ENCODE data around the gene ATE1. TPM values are rescaled to one million over a fixed set of nuclear protein-coding genes. Genes with fewer than 3 reads are reported as not detected.

ATE1 gene
- total RNA-seq, 1 experiment from 2014 or later, result 40.4 TPM

DNA sequence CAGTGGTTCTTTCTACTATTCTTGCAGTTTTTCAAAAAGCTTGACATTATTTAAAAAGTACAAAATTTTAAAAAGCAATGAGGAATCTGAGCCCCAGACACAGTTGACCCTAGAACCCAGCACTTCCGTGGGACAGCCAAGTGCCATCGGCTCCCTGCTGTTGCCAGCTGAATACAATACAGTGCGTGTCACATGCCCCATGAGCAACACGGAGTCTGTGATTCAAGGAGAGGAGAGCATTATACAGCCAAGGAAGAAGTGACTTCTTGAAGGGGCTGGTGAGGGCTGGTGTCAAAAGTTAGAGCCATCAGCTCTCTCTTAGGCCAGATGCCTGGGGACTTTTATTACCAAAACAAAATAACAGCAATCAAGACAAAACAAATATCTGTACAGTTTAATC is 206.6 kb downstream of the ATE1 start:
- CTCF ChIA-PET, result no interaction called here
- H3K27me3 Mint-ChIP-seq (ENCODE audit: insufficient read depth, unreplicated experiment), result no peaks in the 10 kb centered on the region
- peaks cover 15% of the 10 kb centered on the region for H3K9me3 Mint-ChIP-seq (ENCODE audit: unreplicated experiment)
- POLR2A ChIA-PET, result interaction anchor here (0.7 kb wide), 1 partner anchor 642 kb away, joined by 3 read pairs; no protein-coding TSS in a partner anchor
- TF ChIP-seq, protein P1, sequence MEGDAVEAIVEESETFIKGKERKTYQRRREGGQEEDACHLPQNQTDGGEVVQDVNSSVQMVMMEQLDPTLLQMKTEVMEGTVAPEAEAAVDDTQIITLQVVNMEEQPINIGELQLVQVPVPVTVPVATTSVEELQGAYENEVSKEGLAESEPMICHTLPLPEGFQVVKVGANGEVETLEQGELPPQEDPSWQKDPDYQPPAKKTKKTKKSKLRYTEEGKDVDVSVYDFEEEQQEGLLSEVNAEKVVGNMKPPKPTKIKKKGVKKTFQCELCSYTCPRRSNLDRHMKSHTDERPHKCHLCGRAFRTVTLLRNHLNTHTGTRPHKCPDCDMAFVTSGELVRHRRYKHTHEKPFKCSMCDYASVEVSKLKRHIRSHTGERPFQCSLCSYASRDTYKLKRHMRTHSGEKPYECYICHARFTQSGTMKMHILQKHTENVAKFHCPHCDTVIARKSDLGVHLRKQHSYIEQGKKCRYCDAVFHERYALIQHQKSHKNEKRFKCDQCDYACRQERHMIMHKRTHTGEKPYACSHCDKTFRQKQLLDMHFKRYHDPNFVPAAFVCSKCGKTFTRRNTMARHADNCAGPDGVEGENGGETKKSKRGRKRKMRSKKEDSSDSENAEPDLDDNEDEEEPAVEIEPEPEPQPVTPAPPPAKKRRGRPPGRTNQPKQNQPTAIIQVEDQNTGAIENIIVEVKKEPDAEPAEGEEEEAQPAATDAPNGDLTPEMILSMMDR (IDR thresholded peaks at IDR 0.05; ENCODE audit: unreplicated experiment), result no peak
- peaks cover 5% of the 10 kb centered on the region for H3K4me1 Mint-ChIP-seq (ENCODE audit: insufficient read depth, unreplicated experiment)
- H3K4me3 Mint-ChIP-seq (ENCODE audit: unreplicated experiment), result no peak overlapping the region
- DNase-seq (ENCODE audit: unreplicated experiment), result no peak
- no peak overlapping the region for H3K27ac Mint-ChIP-seq (ENCODE audit: low read depth, unreplicated experiment)
- intact Hi-C loops (cut with micrococcal nuclease), result no loop called here
- BruUV-seq (replicated peaks), result no TSS peak
- H3K36me3 Mint-ChIP-seq (ENCODE audit: insufficient read depth, unreplicated experiment), result no peaks in the 10 kb centered on the region

DNA sequence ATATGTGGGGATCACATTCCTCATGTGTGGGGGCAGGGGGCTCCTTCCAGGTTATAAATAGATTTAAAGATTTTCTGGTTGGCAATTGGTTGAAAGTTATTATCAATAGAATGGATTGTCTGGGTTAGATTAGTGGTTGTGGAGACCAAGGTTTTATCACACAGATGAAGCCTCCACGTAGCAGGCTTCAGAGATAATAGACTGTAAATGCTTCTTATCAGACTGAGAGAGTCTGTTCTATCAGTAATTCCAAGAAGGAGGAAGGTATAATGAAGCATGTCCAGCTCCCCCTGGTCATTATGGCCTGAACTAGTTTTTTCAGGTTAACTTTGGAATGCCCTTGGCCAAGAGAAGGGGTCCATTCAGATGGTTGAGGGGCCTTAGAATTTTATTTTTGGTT is 211.9 kb downstream of the ATE1 start:
- ChIA-PET CTCF (no interaction called here), POLR2A (no interaction called here)
- DNase-seq (ENCODE audit: unreplicated experiment), result no peak
- no peak overlapping the region for H3K4me3 Mint-ChIP-seq (ENCODE audit: unreplicated experiment)
- intact Hi-C loops (cut with micrococcal nuclease), result no loop called here
- no peaks in the 10 kb centered on the region for H3K27me3 Mint-ChIP-seq (ENCODE audit: insufficient read depth, unreplicated experiment)
- no TSS peak for BruUV-seq (replicated peaks)
- no peak overlapping the region for H3K27ac Mint-ChIP-seq (ENCODE audit: low read depth, unreplicated experiment)
- H3K36me3 Mint-ChIP-seq (ENCODE audit: insufficient read depth, unreplicated experiment), result no peaks in the 10 kb centered on the region
- TF ChIP-seq, protein P1 (IDR thresholded peaks at IDR 0.05; ENCODE audit: unreplicated experiment), result no peak
- peaks cover 15% of the 10 kb centered on the region for H3K9me3 Mint-ChIP-seq (ENCODE audit: unreplicated experiment)
- H3K4me1 Mint-ChIP-seq (ENCODE audit: insufficient read depth, unreplicated experiment), result no peaks in the 10 kb centered on the region

DNA sequence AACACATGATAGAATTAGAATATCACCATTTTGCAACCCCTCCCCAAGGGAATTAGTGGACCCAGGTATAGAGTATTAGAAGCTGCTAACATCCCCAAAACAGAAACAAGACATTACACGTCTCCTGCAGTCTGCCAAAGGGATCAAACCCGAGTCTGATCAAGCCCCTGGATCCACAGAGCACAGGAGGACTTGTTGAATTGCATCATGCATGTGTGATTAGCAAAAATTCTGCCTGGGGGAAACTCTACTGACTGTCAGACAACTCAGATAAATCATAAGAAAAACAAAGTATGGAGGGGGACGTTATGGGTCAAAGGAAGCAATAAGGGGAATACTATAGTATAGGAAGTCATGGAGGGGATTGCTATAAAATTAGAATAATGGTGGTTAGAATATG is 212.8 kb downstream of the ATE1 start:
- no peak for DNase-seq (ENCODE audit: unreplicated experiment)
- Mint-ChIP-seq H3K27me3 (ENCODE audit: insufficient read depth, unreplicated experiment) (no peaks in the 10 kb centered on the region), H3K27ac (ENCODE audit: low read depth, unreplicated experiment) (no peak overlapping the region), H3K4me3 (ENCODE audit: unreplicated experiment) (no peak overlapping the region), H3K9me3 (ENCODE audit: unreplicated experiment) (peaks cover 11% of the 10 kb centered on the region), H3K4me1 (ENCODE audit: insufficient read depth, unreplicated experiment) (no peaks in the 10 kb centered on the region), H3K36me3 (ENCODE audit: insufficient read depth, unreplicated experiment) (no peaks in the 10 kb centered on the region)
- intact Hi-C loops (cut with micrococcal nuclease), result no loop called here
- BruUV-seq (replicated peaks), result no TSS peak
- CTCF ChIA-PET, result interaction anchor here (0.5 to 0.9 kb wide), 4 partner anchors 11 to 1501 kb away, joined by 3 to 5 read pairs (median 4); no protein-coding TSS in a partner anchor
- POLR2A ChIA-PET, result no interaction called here
- TF ChIP-seq, protein P1 (IDR thresholded peaks at IDR 0.05; ENCODE audit: unreplicated experiment), result no peak

DNA sequence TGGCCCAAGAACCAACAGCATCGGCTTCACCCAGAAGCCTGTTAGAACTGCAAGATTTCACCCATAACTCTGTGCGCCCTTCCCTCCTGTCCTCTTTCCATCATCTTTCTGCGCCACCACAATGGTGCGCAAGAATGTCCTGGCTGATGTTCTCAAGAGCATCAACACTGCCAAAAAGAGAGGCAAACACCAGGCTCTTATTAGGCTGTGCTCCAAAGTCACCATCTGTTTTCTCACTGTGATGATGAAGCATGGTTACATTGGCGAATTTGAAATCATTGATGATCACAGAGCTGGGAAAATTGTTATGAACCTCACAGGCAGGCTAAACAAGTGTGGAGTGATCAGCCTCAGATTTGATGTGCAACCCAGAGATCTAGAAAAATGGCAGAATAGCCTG is 214.3 kb downstream of the ATE1 start:
- ChIA-PET CTCF (no interaction called here), POLR2A (no interaction called here)
- intact Hi-C loops (cut with micrococcal nuclease), result no loop called here
- no peak overlapping the region for H3K4me3 Mint-ChIP-seq (ENCODE audit: unreplicated experiment)
- no peaks in the 10 kb centered on the region for H3K27me3 Mint-ChIP-seq (ENCODE audit: insufficient read depth, unreplicated experiment)
- no peak overlapping the region for H3K27ac Mint-ChIP-seq (ENCODE audit: low read depth, unreplicated experiment)
- BruUV-seq (replicated peaks), result no TSS peak
- H3K36me3 Mint-ChIP-seq (ENCODE audit: insufficient read depth, unreplicated experiment), result no peaks in the 10 kb centered on the region
- no peak for DNase-seq (ENCODE audit: unreplicated experiment)
- H3K9me3 Mint-ChIP-seq (ENCODE audit: unreplicated experiment), result peaks cover 5% of the 10 kb centered on the region
- H3K4me1 Mint-ChIP-seq (ENCODE audit: insufficient read depth, unreplicated experiment), result no peaks in the 10 kb centered on the region
- TF ChIP-seq, protein P1 (IDR thresholded peaks at IDR 0.05; ENCODE audit: unreplicated experiment), result no peak
